Pons (tissue), 1 donor: ENCODE measurements around the gene TMEM151B.
"Not testable (repeated sequence)": the region's sequence is repeated elsewhere in the genome, so short reads cannot be mapped to it uniquely, and the experiment has no call there.

ENCODE experiments used
- DNase-seq: peaks from one replicate; pipeline ENCODE4 v3.0.0-alpha.2; 2016; ENCODE audit warnings: low spot score

Gene TMEM151B

GRCh38 chr6:44269921-44270525 is at the start of gene TMEM151B:
TSS of gene TMEM151B (plus strand) at chr6:44270450. CDS start at chr6:44270743, 293 bp downstream.
- DNase-seq, result no peak

GRCh38 chr6:44220913-44221290 is 49.3 kb upstream of the TMEM151B start:
- DNase-seq, result no peak

GRCh38 chr6:44221291-44221960 is 48.8 kb upstream of the TMEM151B start:
- DNase-seq, result peak; percentile 77

- no peak for DNase-seq
Observed at GRCh38 chr6:44221961-44222335, 48.3 kb upstream of the TMEM151B start.

GRCh38 chr6:44222486-44223318 is 47.5 kb upstream of the TMEM151B start:
- no peak for DNase-seq

GRCh38 chr6:44223319-44224028 is 46.8 kb upstream of the TMEM151B start, which contains the start of gene SLC29A1:
TSS of gene SLC29A1 (plus strand) at chr6:44223595. CDS start at chr6:44227314, 3,719 bp downstream.
- DNase-seq, result no peak

- no peak for DNase-seq
Observed at GRCh38 chr6:44224029-44224964, 46.0 kb upstream of the TMEM151B start.

GRCh38 chr6:44224965-44225305 is 45.3 kb upstream of the TMEM151B start:
- DNase-seq, result no peak

- DNase-seq, result no peak
Observed at GRCh38 chr6:44225579-44226325, 44.5 kb upstream of the TMEM151B start.

- DNase-seq, result no peak
Observed at GRCh38 chr6:44226368-44227147, 43.7 kb upstream of the TMEM151B start.

- no peak for DNase-seq
Observed at GRCh38 chr6:44227148-44227793, 43.0 kb upstream of the TMEM151B start.

- DNase-seq, result no peak
Observed at GRCh38 chr6:44228031-44228430, 42.2 kb upstream of the TMEM151B start.

- no peak for DNase-seq
Observed at GRCh38 chr6:44228433-44228832, 41.8 kb upstream of the TMEM151B start.

- DNase-seq, result no peak
Observed at GRCh38 chr6:44228836-44229235, 41.4 kb upstream of the TMEM151B start.

GRCh38 chr6:44229376-44230033 is 40.7 kb upstream of the TMEM151B start:
- no peak for DNase-seq

- DNase-seq, result no peak
Observed at GRCh38 chr6:44230034-44230675, 40.1 kb upstream of the TMEM151B start.

GRCh38 chr6:44231426-44231825 is 38.8 kb upstream of the TMEM151B start:
- DNase-seq, result not testable (repeated sequence)
